ENCODE results near the gene ATP1A2.
A peak's percentile ranks its signal among the peaks of the same experiment; 100 is the strongest.

Gene ATP1A2

GRCh38 chr1:160085686-160086455 lies 29.7 kb upstream of the ATP1A2 start:
- peak; percentile 87 for DNase-seq

GRCh38 chr1:160086456-160086892 lies 29.1 kb upstream of the ATP1A2 start:
- DNase-seq: no peak

DNA sequence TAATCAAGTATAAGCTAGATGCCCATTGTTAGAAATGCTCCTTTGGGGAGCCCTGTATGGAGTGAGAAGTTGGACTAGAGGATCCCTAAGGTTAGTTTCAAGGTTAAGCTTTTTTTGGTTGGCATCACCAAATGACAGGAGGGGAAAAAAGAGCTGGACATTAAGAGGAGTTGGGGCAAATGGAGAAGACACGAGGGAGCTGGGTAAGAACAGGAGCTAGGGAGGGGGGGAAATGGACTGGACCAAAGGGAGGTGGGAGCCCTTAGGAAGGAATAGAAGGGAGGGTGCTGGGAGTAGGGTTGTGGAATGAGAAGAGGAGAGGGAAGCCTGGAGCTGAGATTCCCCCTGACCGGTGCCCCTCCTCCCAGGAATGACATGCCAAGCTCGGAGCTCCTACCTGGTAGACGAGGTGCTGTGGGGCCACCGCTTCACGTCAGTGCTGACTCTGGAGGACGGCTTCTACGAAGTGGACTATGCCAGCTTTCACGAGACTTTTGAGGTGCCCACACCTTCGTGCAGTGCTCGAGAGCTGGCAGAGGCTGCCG lies 28.4 kb upstream of the ATP1A2 start:
- no peak for DNase-seq

DNA sequence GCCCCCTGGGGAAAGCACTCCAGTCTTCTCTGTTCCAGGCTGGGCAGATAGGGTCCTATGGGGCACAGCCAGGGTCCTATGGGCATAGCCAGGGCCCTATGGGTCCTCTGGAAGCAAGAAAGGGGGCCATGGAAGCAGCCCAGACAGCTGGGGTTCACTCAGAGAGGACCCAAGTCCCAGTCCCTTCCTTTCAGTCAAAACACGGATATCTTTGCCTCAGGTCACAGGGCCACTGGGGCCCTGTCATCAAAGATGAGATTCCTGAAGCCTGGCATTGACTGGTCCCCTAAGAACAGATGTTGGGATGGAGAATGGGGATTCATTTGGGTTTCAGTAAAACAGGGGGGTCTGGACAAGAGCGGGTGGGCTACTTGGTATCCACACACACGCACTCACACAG lies 25.7 kb upstream of the ATP1A2 start:
- no peak for DNase-seq

DNA sequence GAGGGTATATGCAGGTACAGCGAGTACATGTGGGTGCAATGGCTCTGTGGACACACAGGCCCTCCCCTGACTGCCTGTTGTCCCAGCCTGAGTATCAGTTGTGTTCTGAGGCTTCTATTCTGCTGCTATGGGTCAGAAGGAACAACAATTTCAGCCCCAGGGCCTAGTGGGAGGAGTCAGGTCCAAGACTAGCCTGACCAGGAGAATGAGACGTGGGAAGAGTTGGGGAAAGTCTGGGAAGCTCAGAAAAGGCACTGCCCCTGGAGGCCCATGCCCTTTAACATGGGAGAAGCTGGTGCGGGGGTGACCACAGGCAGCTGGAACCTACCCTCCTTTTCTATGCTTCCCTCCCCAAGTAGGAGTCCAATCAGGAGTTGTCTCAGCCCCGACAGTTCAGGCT lies 24.8 kb upstream of the ATP1A2 start:
- no peak for DNase-seq

GRCh38 chr1:160091666-160092223 lies 23.8 kb upstream of the ATP1A2 start:
- no peak for DNase-seq

- no peak for DNase-seq
Observed at GRCh38 chr1:160092366-160093068, 23.0 kb upstream of the ATP1A2 start.

GRCh38 chr1:160093069-160093395 lies 22.5 kb upstream of the ATP1A2 start:
- DNase-seq: no peak

GRCh38 chr1:160093624-160094290 lies 21.8 kb upstream of the ATP1A2 start:
- DNase-seq: no peak

DNA sequence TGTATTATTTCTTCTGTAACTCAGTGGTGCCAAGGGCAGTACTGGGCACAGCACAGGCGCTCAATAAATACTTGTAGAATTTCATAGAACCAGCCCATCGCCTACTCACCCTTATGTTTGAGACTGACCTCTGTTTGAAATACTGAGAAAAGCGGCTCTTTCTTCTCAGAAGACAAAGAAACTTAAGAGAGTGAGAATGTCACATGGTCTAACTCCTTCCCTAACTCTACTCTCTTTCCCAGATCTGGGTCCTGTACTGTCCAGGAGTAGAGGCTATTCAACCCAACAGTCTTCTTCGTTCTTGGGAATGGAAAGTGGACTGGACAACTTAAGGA lies 21.3 kb upstream of the ATP1A2 start:
- no peak for DNase-seq

GRCh38 chr1:160094806-160095205 lies 20.8 kb upstream of the ATP1A2 start:
- DNase-seq: no peak

DNA sequence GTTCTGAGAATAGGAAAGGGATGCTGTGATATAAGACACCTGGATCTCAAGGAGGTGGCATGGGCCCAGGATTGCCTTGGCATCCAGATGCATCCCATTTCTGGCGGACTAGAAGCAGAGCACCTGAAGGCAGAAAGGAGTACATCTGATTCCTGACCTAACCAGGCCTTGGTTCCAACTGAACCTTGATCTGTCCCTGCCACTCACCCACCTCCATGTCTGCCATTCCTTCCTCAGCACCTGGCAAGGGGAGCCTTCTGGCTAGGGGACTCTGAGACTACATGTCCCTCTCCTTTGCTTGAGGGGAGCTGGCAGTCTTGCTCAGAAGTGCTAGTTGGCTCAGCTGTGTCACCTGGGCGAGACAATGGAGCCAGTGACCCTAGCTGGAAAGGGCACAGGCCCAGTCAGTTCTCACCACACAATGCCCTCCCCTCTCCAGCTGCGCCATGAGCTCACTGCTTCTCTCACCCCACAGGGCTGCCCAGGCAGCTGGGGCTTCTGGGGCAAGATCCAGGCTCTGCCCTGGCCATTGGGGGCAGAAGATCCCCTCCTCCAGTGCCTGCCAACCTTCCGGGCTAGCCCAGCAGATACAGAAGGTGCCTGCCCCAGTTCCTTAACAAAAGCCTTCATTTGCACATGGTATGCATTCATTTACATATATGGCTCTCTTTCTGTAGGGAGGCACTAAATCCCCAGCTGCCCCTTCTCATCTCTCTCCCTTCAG lies 20.0 kb upstream of the ATP1A2 start:
- DNase-seq: no peak

DNA sequence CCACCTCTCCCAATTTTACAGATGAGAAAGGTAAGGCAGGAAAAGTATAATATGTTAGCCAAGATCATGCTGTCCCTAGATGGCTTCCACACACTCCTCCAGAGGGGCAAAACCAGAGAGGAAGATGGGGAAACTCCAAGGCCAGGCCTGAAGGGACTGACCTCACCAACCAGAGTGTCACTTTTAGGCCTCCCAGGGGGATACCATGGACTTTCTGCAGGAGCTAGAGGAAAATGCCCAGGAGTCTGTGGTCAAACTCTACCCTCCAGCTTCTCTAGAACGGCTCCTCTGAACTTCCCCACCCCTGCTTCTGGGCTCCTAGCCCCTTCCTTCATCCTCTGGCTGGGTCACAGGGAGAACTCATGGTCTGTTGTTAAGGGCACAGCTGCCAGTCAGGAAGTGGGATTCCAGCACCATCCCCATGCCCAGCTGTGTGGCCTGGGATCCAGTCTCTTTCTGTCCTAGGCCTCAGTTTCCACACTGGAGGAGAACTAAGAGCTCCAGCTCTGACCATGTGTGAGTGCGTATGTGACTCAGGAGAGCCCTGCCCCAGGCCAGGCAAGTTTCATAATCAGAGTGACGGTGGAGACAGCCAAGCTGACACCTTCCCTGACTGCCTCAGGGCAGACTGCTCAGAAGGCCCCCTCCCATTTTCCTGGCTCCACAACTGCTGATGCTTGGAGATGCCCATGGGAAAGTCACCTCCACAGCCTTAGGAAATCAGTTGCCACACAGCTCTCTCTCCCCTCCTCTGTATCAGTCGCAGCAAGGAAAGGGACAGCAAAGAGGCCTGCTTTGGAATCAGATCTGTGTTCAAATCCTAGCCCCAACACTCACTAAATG lies 19.1 kb upstream of the ATP1A2 start:
- DNase-seq: no peak

GRCh38 chr1:160097151-160097910 lies 18.2 kb upstream of the ATP1A2 start:
- no peak for DNase-seq

DNA sequence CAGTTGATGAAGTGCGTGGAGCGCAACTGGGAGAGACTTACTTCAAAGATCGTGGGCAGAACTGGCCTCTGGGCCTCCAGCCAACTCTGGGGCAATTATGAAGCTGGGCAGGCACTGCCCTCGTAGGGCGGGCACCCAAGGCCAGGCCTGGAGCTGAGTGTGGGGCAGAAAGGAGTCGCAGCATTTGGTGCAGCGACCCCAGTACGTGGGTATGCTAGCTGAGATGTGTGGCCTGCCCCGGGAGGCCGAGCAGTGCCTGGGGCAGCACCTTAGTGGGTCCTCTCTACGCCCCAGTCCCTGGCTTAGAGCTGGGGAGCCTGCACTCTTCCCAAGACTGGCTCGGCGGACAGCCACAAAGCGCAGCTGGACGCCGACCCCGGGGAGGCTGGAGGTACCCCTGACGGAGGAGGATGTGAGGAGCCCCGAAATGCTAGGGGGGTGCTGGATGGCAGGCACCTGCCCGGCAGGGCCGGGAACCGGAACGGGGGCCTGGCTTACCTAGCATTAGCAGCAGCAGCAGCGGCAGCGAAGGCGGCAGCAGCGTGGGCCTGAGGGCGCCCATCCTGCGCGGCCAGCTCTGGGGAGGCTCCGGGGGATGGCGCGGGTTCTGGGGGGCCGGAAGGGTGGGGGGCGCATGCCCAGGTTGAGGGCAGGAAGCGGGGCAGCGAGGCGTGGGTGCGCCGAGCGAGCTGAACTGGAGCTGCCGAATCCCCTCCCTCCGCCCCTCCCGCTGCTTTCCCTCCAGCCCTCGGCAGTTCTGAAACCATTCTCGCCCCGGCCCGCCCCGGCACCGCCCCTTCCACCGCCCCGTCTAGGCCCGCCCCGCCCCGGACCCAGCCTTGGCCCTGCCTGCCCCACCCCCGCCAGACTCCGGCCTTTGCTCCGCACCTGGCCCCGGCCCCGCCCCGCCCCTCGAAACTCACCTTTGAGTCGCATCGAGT lies 17.4 kb upstream of the ATP1A2 start, which contains the start of gene IGSF8:
Gene IGSF8, minus strand, starts transcription at position 709 of the 941 bp plus-strand sequence. Its CDS starts 147 bp downstream, at position 562.
- peak; percentile 93 for DNase-seq

DNA sequence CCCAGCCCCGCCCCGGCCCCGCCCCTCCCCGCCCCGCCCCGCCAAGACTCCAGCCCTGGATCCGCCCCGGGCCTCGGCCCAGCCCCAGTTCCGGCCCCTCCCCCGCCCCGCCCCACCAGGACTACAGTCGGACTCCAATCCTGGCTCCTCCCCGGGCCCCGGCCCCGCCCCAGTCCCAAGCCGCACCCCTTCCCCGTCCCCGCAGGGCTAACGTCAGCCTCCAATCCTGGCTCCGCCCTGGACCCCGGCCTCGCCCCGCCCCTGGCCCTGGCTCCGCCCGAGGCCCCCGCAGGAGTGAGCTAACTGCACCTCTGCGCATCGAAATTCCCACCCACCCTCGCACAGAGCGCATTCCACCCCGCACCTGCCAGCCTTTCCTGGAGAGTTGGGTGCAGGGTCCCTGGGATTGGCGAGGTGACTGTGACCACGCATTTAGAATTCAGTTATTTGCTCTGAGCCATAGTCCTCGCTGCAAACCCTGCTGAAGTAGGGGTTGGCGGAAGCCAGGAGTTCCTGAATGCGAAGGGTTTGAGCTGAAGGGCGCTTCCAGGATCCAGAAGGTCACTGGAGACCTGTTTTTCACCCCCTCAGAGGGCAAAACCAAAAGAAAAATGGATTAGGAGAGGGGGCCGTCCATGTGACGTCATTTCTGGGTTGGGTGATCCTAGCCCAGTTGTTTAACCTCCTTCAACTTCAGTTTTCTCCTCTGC lies 16.6 kb upstream of the ATP1A2 start:
- peak; percentile 99 for DNase-seq

- DNase-seq: no peak
Observed at GRCh38 chr1:160099716-160100375, 15.7 kb upstream of the ATP1A2 start.

- DNase-seq: peak; percentile 85
Observed at GRCh38 chr1:160101037-160101716, 14.4 kb upstream of the ATP1A2 start.

Measured in femur (tissue), 1 donor.